ENCODE measurements around the gene CBX6. TPM values are rescaled to one million over a fixed set of nuclear protein-coding genes. Genes with fewer than 3 reads are reported as not detected.
A peak's percentile ranks its signal among the peaks of the same experiment; 100 is the strongest.
"Not testable (repeated sequence)": the region's sequence is repeated elsewhere in the genome, so short reads cannot be mapped to it uniquely, and the experiment has no call there.

CBX6 gene
- total RNA-seq, result 10 to 100 TPM; 60.1 to 62.9 TPM

GRCh38 chr22:38872172-38872830 lies at the start of gene CBX6:
CBX6 (minus strand) TSS chr22:38872216; CDS start chr22:38872190, 26 bp downstream.
- Mint-ChIP-seq H3K9me3 (no peaks in the 10 kb centered on the region), H3K4me1 (peaks cover 26% of the 10 kb centered on the region), H3K4me3 (peak within 1 kb of the TSS; percentile 92), H3K36me3 (ENCODE audit: low read depth) (peaks cover 39% of the 10 kb centered on the region), H3K27me3 (no peaks in the 10 kb centered on the region), H3K27ac (peak within 1 kb of the TSS; percentile 91)
- ATAC-seq (replicated peaks), result peak; percentile 49

- ATAC-seq (replicated peaks), result no peak
- no peaks in the 10 kb centered on the region for H3K4me1 Mint-ChIP-seq
- no peaks in the 10 kb centered on the region for H3K9me3 Mint-ChIP-seq
- H3K4me3 Mint-ChIP-seq, result no peak overlapping the region
- no peaks in the 10 kb centered on the region for H3K36me3 Mint-ChIP-seq (ENCODE audit: low read depth)
- peaks cover 12% of the 10 kb centered on the region for H3K27me3 Mint-ChIP-seq
- H3K27ac Mint-ChIP-seq, result no peak overlapping the region
Measured at GRCh38 chr22:38921806-38922205, 49.8 kb upstream of the CBX6 start.

- Mint-ChIP-seq H3K9me3 (no peaks in the 10 kb centered on the region), H3K36me3 (ENCODE audit: low read depth) (no peaks in the 10 kb centered on the region), H3K27ac (no peak overlapping the region), H3K4me3 (no peak overlapping the region), H3K4me1 (no peaks in the 10 kb centered on the region), H3K27me3 (peaks cover 14% of the 10 kb centered on the region)
- ATAC-seq (replicated peaks), result no peak
Measured at GRCh38 chr22:38921120-38921519, 49.1 kb upstream of the CBX6 start.

GRCh38 chr22:38919631-38920190 lies 47.7 kb upstream of the CBX6 start:
- no peaks in the 10 kb centered on the region for H3K4me1 Mint-ChIP-seq
- ATAC-seq (replicated peaks), result no peak
- no peak overlapping the region for H3K27ac Mint-ChIP-seq
- H3K36me3 Mint-ChIP-seq (ENCODE audit: low read depth), result no peaks in the 10 kb centered on the region
- no peaks in the 10 kb centered on the region for H3K9me3 Mint-ChIP-seq
- peaks cover 12% of the 10 kb centered on the region for H3K27me3 Mint-ChIP-seq
- H3K4me3 Mint-ChIP-seq, result no peak overlapping the region

GRCh38 chr22:38911434-38911833 lies 39.4 kb upstream of the CBX6 start:
- no peaks in the 10 kb centered on the region for H3K4me1 Mint-ChIP-seq
- H3K36me3 Mint-ChIP-seq (ENCODE audit: low read depth), result no peaks in the 10 kb centered on the region
- H3K27ac Mint-ChIP-seq, result no peak overlapping the region
- ATAC-seq (replicated peaks), result no peak
- H3K9me3 Mint-ChIP-seq, result no peaks in the 10 kb centered on the region
- H3K4me3 Mint-ChIP-seq, result no peak overlapping the region
- H3K27me3 Mint-ChIP-seq, result peaks cover 30% of the 10 kb centered on the region

- H3K4me3 Mint-ChIP-seq, result no peak overlapping the region
- no peaks in the 10 kb centered on the region for H3K4me1 Mint-ChIP-seq
- peaks cover 30% of the 10 kb centered on the region for H3K27me3 Mint-ChIP-seq
- H3K36me3 Mint-ChIP-seq (ENCODE audit: low read depth), result no peaks in the 10 kb centered on the region
- ATAC-seq (replicated peaks), result no peak
- H3K27ac Mint-ChIP-seq, result no peak overlapping the region
- peaks cover 4% of the 10 kb centered on the region for H3K9me3 Mint-ChIP-seq
Measured at GRCh38 chr22:38907767-38908166, 35.8 kb upstream of the CBX6 start.

GRCh38 chr22:38906052-38906451 lies 34.0 kb upstream of the CBX6 start:
- Mint-ChIP-seq H3K9me3 (peaks cover 4% of the 10 kb centered on the region), H3K4me1 (peaks cover 1% of the 10 kb centered on the region), H3K4me3 (no peak overlapping the region), H3K27ac (no peak overlapping the region), H3K27me3 (peaks cover 30% of the 10 kb centered on the region), H3K36me3 (ENCODE audit: low read depth) (no peaks in the 10 kb centered on the region)
- no peak for ATAC-seq (replicated peaks)

- H3K27ac Mint-ChIP-seq; ATAC-seq (replicated peaks): not testable (repeated sequence)
- peaks cover 17% of the 10 kb centered on the region for H3K27me3 Mint-ChIP-seq
Measured at GRCh38 chr22:38904052-38904617, 32.1 kb upstream of the CBX6 start.

GRCh38 chr22:38901111-38901641 lies 29.2 kb upstream of the CBX6 start:
- H3K27ac Mint-ChIP-seq, result no peak overlapping the region
- H3K27me3 Mint-ChIP-seq, result peaks cover 10% of the 10 kb centered on the region
- peaks cover 4% of the 10 kb centered on the region for H3K9me3 Mint-ChIP-seq
- H3K36me3 Mint-ChIP-seq (ENCODE audit: low read depth), result no peaks in the 10 kb centered on the region
- H3K4me1 Mint-ChIP-seq, result peaks cover 5% of the 10 kb centered on the region
- ATAC-seq (replicated peaks), result no peak
- H3K4me3 Mint-ChIP-seq, result no peak overlapping the region

More at GRCh38 chr22:38904052-38904617, 32.1 kb upstream of the CBX6 start:
- H3K4me1 Mint-ChIP-seq; H3K4me3 Mint-ChIP-seq; H3K9me3 Mint-ChIP-seq; H3K36me3 Mint-ChIP-seq (ENCODE audit: low read depth): not testable (repeated sequence)

- Mint-ChIP-seq H3K36me3 (ENCODE audit: low read depth) (no peaks in the 10 kb centered on the region), H3K9me3 (peaks cover 4% of the 10 kb centered on the region), H3K4me1 (peaks cover 5% of the 10 kb centered on the region), H3K27ac (no peak overlapping the region), H3K27me3 (peaks cover 10% of the 10 kb centered on the region), H3K4me3 (no peak overlapping the region)
- ATAC-seq (replicated peaks), result peak; percentile 29
Measured at GRCh38 chr22:38900677-38901076, 28.7 kb upstream of the CBX6 start.

- no peaks in the 10 kb centered on the region for H3K9me3 Mint-ChIP-seq
Measured at GRCh38 chr22:38891256-38891655, 19.2 kb upstream of the CBX6 start.

GRCh38 chr22:38890377-38890776 lies 18.4 kb upstream of the CBX6 start:
- Mint-ChIP-seq H3K4me3 (no peak overlapping the region), H3K9me3 (no peaks in the 10 kb centered on the region), H3K4me1 (no peaks in the 10 kb centered on the region), H3K36me3 (ENCODE audit: low read depth) (no peaks in the 10 kb centered on the region), H3K27ac (no peak overlapping the region), H3K27me3 (peaks cover 9% of the 10 kb centered on the region)
- no peak for ATAC-seq (replicated peaks)

More at GRCh38 chr22:38891256-38891655, 19.2 kb upstream of the CBX6 start:
- H3K4me1 Mint-ChIP-seq, result no peaks in the 10 kb centered on the region
- H3K27ac Mint-ChIP-seq, result no peak overlapping the region
- no peak overlapping the region for H3K4me3 Mint-ChIP-seq
- no peak for ATAC-seq (replicated peaks)
- H3K27me3 Mint-ChIP-seq, result peaks cover 11% of the 10 kb centered on the region
- H3K36me3 Mint-ChIP-seq (ENCODE audit: low read depth), result no peaks in the 10 kb centered on the region

GRCh38 chr22:38886333-38886732 lies 14.3 kb upstream of the CBX6 start:
- Mint-ChIP-seq H3K4me1 (peaks cover 14% of the 10 kb centered on the region), H3K4me3 (no peak overlapping the region), H3K27ac (no peak overlapping the region), H3K36me3 (ENCODE audit: low read depth) (no peaks in the 10 kb centered on the region), H3K27me3 (peaks cover 3% of the 10 kb centered on the region), H3K9me3 (no peaks in the 10 kb centered on the region)
- no peak for ATAC-seq (replicated peaks)

- Mint-ChIP-seq H3K4me3 (peak overlapping the region; percentile 39), H3K27me3 (no peaks in the 10 kb centered on the region), H3K27ac (peak overlapping the region; percentile 34), H3K9me3 (no peaks in the 10 kb centered on the region), H3K36me3 (ENCODE audit: low read depth) (no peaks in the 10 kb centered on the region), H3K4me1 (peaks cover 14% of the 10 kb centered on the region)
- no peak for ATAC-seq (replicated peaks)
Measured at GRCh38 chr22:38882972-38883622, 11.1 kb upstream of the CBX6 start.
